GM10248 (cell line): ENCODE measurements around the gene SLC1A3.

Experiments
- CTCF ChIA-PET: fragments of 300-600 bp; sonication (Branson Sonifier 250); formaldehyde crosslinking; extraction: SDS; loops from one replicate; lab custom pipeline; 2021; ENCODE audit warnings: antibody characterized with exemption; lab: Yijun Ruan, JAX
- POLR2A ChIA-PET: fragments of 350-650 bp; sonication (Branson Sonifier 250); formaldehyde crosslinking; extraction: SDS; loops from one replicate; lab custom pipeline; 2020; ENCODE audit warnings: antibody characterized with exemption; lab: Yijun Ruan, JAX
- DNase-seq: peaks from one replicate; pipeline ENCODE4 v3.0.0; 2012; ENCODE audit errors: extremely low spot score
- TF ChIP-seq, protein P1 (sequence below): IDR thresholded peaks from 2 replicates; pipeline ENCODE4 v1.5.1; 2012; ENCODE audit warnings: mild to moderate bottlenecking, low read depth; ENCODE audit errors: extremely low read depth, missing control alignments, control extremely low read depth

The SLC1A3 gene

GRCh38 chr5:36690041-36690961 is 83.9 kb downstream of the SLC1A3 start:
- ChIA-PET CTCF (interaction anchor here (0.6 to 8.5 kb wide), 34 partner anchors 10 to 502 kb away, joined by 3 to 189 read pairs (median 4); partner anchors contain the start of gene NADK2), POLR2A (no interaction called here)
- DNase-seq: peak; percentile 86
- TF ChIP-seq, protein P1, sequence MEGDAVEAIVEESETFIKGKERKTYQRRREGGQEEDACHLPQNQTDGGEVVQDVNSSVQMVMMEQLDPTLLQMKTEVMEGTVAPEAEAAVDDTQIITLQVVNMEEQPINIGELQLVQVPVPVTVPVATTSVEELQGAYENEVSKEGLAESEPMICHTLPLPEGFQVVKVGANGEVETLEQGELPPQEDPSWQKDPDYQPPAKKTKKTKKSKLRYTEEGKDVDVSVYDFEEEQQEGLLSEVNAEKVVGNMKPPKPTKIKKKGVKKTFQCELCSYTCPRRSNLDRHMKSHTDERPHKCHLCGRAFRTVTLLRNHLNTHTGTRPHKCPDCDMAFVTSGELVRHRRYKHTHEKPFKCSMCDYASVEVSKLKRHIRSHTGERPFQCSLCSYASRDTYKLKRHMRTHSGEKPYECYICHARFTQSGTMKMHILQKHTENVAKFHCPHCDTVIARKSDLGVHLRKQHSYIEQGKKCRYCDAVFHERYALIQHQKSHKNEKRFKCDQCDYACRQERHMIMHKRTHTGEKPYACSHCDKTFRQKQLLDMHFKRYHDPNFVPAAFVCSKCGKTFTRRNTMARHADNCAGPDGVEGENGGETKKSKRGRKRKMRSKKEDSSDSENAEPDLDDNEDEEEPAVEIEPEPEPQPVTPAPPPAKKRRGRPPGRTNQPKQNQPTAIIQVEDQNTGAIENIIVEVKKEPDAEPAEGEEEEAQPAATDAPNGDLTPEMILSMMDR: peak; percentile 83

DNA sequence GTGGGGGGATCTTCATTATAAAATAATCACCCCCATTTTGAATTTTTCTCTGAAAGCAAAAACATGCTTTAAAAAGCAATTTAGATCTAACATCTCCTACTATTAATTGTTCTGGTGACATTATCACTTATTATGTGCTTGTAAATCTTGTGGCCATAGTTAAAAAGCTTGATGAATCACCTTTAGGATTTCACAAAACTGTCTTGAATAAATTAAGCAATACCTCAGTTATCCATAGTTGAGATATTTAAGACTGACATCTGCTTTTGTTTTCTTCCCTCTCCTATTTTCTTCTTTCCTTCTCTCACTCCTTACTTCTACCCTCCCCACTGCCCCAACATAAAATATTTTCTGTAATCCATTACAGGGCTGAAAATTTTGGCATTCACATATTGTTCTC is 84.8 kb downstream of the SLC1A3 start:
- no peak for DNase-seq
- ChIA-PET CTCF (interaction anchor here (0.6 to 8.5 kb wide), 19 partner anchors 10 to 453 kb away, joined by 3 to 189 read pairs (median 7); no protein-coding TSS in a partner anchor), POLR2A (no interaction called here)

GRCh38 chr5:36691696-36692371 is 85.4 kb downstream of the SLC1A3 start:
- TF ChIP-seq, protein P1: no peak
- CTCF ChIA-PET: interaction anchor here (0.9 to 8.5 kb wide), 18 partner anchors 9 to 426 kb away, joined by 3 to 189 read pairs (median 6); no protein-coding TSS in a partner anchor
- no peak for DNase-seq
- POLR2A ChIA-PET: no interaction called here

More for the DNA sequence above, 84.8 kb downstream of the SLC1A3 start:
- TF ChIP-seq, protein P1: no peak

GRCh38 chr5:36692791-36693763 is 86.7 kb downstream of the SLC1A3 start:
- TF ChIP-seq, protein P1: peak; percentile 81
- DNase-seq: peak; percentile 80
- CTCF ChIA-PET: interaction anchor here (0.6 to 8.5 kb wide), 23 partner anchors 8 to 613 kb away, joined by 3 to 189 read pairs (median 4); partner anchors contain the start of gene NADK2
- POLR2A ChIA-PET: no interaction called here

- TF ChIP-seq, protein P1: no peak
- DNase-seq: no peak
- CTCF ChIA-PET: interaction anchor here (1.8 to 8.0 kb wide), 4 partner anchors 24 to 615 kb away, joined by 7 to 189 read pairs (median 13); no protein-coding TSS in a partner anchor
- POLR2A ChIA-PET: no interaction called here
Measured at GRCh38 chr5:36694351-36694750, 87.9 kb downstream of the SLC1A3 start.
